ENCODE results near the gene VPS18.
"Not testable (repeated sequence)": the region's sequence is repeated elsewhere in the genome, so short reads cannot be mapped to it uniquely, and the experiment has no call there.

Gene VPS18, protein sequence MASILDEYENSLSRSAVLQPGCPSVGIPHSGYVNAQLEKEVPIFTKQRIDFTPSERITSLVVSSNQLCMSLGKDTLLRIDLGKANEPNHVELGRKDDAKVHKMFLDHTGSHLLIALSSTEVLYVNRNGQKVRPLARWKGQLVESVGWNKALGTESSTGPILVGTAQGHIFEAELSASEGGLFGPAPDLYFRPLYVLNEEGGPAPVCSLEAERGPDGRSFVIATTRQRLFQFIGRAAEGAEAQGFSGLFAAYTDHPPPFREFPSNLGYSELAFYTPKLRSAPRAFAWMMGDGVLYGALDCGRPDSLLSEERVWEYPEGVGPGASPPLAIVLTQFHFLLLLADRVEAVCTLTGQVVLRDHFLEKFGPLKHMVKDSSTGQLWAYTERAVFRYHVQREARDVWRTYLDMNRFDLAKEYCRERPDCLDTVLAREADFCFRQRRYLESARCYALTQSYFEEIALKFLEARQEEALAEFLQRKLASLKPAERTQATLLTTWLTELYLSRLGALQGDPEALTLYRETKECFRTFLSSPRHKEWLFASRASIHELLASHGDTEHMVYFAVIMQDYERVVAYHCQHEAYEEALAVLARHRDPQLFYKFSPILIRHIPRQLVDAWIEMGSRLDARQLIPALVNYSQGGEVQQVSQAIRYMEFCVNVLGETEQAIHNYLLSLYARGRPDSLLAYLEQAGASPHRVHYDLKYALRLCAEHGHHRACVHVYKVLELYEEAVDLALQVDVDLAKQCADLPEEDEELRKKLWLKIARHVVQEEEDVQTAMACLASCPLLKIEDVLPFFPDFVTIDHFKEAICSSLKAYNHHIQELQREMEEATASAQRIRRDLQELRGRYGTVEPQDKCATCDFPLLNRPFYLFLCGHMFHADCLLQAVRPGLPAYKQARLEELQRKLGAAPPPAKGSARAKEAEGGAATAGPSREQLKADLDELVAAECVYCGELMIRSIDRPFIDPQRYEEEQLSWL

DNA sequence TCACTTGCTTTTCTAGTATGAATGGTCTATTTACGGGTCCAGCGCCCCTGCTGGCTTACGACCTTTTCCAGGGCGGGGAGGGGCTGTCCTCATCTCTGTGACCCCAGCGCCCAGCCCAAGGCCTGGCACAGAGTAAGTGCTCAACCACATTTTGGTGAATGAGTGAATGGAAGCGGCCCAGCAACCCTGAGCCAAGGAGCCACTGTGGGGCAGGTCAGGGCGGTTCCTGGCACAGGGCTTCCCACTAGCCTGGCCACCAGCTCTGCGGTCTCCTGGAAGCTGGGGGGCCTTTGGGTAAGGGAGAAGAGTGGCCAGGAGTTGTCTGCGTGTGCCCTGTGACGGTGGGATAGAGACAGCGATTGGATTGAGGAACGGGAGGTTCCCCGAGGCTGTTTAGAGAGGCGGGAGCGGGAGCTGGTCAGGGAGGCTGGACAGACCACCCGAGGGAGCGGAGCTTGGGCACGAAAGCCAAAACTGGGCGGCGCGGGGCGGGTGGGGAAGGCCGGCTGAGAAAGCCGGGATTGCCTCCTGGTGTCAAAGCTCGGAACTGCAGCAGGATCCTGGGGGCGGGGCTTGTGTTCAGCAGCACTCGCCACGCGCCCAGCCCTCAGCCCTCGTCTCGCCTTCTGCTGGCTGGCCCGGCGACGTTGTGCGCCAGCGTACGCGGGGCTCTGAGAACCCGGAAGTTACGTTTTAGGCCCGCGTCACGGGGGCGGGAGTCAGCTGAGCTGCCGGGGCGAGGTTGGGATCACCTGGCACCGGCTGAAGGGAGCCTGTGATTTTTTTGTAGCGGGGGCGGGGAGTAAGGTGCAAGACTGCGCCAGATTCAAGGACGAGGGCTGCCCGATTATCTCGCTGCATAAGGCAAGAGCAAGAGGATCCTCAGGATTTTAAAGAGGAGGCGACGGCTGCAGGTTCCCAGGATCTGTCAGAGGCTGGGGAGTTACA lies at the start of gene VPS18:
Gene VPS18, plus strand, starts transcription at position 718 of the 948 bp plus-strand sequence. CDS start 319 bp downstream, outside the sequence.
- DNase-seq (ENCODE audit: low read depth in 2 of 2): peak; percentile 97 to 98

DNA sequence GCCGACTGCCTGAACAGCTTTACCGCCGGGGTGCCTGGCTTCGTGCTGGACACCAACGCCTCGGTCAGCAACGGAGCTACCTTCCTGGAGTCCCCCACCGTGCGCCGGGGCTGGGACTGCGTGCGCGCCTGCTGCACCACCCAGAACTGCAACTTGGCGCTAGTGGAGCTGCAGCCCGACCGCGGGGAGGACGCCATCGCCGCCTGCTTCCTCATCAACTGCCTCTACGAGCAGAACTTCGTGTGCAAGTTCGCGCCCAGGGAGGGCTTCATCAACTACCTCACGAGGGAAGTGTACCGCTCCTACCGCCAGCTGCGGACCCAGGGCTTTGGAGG lies 49.6 kb upstream of the VPS18 start:
- DNase-seq (ENCODE audit: low read depth in 2 of 2): no peak

DNA sequence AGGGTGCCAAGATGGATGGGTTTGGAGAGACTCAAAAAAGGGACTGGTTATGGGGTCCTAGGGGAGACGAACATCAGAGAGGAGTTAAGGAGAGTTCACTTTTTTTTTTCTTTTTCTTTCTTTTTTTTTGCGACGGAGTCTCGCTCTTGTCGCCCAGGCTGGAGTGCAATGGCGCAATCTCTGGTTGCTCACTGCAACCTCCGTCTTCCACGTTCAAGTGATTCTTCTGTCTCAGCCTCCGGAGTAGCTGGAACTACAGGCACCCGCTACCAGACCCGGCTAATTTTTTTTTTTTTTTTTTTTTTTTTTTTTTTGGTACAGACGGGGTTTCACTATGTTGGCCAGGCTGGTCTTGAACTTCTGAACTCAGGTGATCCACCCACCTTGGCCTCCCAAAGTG lies 49.2 kb upstream of the VPS18 start:
- DNase-seq (ENCODE audit: low read depth in 2 of 2): no peak

DNA sequence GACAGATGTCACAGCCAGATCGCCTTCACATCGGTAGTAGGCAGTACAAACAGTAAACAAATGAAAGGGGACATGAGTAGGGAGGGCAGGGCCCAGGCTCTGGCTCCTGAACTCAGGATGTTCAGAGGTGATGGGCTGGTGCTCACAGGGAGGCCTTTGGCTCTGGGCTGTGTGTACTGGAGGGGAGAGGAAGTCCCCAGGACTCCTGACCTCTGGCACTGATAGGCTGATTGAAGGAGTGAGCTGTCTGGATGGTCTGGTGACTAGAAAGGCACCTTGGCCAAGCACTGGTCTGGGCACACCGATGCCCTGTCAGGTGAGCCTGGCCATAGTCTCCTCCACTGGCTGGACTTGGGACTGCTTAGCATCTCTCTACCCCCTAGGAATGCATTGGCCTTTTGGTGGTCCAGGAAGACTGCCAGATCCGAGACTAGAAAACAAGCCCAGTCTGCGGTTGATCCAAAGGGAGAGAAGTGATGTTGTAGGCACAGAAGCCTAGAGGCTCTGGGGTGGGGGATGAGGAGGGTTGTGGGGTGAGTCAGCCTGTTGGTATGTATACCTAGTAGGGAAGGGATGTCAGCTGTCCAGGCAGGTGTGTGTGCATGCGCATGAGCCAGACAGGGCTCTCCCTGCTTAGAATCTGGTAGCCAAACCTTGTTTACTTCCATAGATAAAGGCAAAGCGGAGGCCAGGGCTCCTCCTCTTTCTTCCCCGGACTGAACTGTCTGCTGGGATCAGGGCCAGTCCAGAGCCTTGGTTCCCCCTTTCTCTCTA lies 48.6 kb upstream of the VPS18 start:
- no peak for DNase-seq (ENCODE audit: low read depth in 2 of 2)

DNA sequence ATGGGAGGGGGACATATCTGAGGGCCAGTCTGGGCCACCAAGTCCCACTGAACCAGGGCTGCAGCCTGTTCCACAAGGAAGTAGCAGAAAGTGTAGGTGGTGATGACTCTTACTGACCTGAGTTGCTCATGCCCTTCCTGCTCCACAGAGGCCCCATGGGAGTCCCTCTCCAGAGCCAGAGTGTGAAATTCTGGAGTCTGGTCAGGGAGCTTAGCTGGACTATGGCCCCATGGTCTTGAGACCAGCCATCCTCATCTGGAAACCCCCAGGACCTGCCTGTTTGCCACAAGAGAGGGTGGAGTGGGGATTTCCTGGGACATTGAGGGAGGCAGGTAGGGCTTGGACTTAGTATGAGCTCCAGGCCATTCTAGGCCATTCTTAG lies 47.4 kb upstream of the VPS18 start:
- no peak for DNase-seq (ENCODE audit: low read depth in 2 of 2)

DNA sequence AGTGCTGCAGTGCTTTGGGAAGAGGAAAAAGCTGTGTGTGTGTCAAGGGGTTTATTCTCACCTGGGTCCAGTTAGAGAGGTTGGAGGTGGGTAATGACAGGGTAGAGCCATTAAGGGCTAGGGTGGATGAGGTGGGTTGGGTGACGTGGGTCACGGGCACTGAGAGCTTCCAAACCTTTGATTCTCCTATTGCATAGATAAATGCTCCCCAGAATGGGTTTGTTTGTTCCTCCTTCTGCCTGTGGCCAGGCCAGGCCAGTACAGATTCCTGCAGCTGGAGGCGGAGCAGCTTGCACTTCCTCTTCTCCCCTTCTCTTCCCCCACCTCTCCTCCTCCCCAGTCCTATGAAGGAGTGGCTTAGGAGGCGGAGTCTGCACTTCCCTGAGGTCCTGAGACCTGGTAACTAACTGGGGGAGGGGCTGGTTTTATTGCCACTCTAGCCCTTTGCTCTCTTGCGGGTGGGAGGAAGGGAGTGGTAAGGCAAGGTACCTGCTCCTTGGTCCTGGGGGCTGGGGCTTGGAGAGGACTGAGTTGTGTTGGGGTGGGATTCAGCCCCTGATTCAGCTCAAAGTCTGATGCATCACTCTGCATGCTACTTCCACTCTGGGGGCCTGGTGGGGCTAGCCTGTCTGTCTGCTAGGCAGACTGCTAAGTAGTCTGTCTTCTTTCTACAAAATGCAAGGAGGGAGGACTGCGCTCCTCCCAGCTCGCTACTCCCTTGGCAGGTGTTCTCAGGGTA lies 46.9 kb upstream of the VPS18 start:
- DNase-seq (ENCODE audit: low read depth in 2 of 2): no peak

DNA sequence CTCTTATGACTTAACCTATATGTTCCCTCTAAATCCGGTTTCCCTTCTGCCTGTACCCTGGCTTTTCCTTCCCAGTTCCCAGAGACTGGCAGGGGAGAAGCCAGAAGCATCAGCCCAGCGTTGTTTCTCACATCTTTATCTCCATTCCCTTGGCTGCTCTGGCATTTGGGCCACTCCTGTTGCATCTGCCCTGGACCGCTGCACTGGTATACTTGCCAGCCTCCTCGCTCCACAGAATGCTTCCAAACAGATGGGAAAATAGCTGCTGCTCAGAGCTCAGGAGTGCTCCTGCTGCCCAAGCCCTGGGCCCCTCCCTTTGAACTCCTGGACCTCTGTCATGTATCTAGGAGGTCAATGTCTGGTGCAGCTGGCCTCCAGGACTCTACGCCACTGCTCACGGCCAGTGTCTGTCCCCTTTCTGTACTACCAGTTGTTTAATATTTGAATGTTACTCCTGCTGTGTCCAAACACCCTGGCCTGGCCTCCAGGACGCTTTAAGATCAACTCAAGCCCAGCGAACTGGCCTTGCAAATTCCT lies 43.6 kb upstream of the VPS18 start:
- no peak for DNase-seq (ENCODE audit: low read depth in 2 of 2)

DNA sequence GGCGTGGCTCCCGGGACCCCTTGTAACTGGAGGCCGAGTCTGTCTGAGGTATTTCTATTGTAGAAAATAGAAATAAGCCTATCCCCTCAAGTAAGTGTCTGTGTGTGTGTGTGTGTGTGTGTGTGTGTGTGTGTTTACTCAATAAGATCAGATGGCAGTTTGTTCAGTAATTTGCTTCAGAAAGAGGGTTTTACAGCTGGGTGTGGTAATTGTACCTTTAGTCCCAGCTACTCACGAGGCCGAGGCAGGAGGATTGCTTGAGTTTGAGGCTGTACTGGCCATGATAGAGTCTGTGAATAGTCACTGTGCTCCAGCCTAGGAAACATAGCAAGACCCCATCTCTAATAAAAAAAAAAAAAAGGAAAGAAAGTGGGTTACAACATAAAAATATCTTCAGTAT lies 41.7 kb upstream of the VPS18 start:
- no peak for DNase-seq (ENCODE audit: low read depth in 2 of 2)

DNA sequence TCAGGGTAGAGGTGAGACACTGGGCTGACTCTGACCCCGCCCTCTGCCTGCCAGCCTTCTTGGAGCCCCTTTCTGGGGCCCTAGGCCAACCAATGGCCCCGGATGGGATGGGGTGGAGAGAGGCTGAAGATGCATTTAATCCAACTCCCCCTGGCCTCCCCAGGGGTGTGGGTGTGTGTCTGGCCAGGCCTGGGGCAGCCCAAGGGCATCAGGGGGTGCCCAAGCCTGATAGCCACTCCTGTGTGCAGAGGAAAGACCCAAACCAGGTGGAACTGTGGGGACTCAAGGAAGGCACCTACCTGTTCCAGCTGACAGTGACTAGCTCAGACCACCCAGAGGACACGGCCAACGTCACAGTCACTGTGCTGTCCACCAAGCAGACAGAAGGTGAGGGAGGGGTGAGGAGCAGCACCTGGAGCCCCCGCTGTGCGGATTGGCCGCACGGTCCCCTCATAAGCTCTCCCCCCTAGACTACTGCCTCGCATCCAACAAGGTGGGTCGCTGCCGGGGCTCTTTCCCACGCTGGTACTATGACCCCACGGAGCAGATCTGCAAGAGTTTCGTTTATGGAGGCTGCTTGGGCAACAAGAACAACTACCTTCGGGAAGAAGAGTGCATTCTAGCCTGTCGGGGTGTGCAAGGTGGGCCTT lies 40.9 kb upstream of the VPS18 start:
- no peak for DNase-seq (ENCODE audit: low read depth in 2 of 2)

DNA sequence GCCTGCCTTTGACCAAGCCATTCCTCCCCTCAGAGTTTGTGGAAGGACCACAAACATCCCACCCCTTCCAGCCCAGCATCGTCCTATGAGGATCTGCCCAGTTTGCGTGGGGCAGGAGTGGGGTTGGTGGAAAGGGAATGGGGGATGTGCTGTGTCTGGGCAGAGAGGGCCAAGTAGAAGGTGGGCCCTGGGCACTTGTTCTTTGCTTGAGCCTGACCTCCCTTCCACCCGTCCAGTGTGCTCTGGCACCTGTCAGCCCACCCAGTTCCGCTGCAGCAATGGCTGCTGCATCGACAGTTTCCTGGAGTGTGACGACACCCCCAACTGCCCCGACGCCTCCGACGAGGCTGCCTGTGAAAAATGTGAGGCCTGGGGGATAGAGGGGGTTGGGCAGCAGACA lies 40.1 kb upstream of the VPS18 start:
- no peak for DNase-seq (ENCODE audit: low read depth in 2 of 2)

DNA sequence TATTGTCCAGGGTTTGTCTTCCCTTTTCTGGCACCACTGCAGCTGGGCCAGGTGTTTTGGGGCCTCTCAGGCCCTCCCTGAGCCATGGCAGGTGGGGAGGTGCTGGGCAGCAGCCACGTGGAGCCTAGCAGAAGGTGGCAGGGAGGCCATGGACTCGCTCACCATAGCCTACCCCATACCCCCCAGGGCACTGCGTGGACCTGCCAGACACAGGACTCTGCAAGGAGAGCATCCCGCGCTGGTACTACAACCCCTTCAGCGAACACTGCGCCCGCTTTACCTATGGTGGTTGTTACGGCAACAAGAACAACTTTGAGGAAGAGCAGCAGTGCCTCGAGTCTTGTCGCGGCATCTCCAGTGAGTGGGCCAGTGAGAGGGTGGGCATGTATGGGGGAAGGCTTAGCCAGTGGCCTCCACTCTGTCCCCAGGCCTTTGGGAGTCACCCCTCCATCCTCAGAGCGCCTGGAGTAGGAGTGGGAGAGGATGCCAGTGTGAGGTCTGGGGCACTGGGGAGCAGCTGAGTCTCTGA lies 38.5 kb upstream of the VPS18 start:
- no peak for DNase-seq (ENCODE audit: low read depth in 2 of 2)

DNA sequence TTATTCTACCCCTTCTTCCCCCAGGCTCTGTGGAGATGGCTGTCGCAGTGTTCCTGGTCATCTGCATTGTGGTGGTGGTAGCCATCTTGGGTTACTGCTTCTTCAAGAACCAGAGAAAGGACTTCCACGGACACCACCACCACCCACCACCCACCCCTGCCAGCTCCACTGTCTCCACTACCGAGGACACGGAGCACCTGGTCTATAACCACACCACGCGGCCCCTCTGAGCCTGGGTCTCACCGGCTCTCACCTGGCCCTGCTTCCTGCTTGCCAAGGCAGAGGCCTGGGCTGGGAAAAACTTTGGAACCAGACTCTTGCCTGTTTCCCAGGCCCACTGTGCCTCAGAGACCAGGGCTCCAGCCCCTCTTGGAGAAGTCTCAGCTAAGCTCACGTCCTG lies 37.5 kb upstream of the VPS18 start:
- no peak for DNase-seq (ENCODE audit: low read depth in 2 of 2)

DNA sequence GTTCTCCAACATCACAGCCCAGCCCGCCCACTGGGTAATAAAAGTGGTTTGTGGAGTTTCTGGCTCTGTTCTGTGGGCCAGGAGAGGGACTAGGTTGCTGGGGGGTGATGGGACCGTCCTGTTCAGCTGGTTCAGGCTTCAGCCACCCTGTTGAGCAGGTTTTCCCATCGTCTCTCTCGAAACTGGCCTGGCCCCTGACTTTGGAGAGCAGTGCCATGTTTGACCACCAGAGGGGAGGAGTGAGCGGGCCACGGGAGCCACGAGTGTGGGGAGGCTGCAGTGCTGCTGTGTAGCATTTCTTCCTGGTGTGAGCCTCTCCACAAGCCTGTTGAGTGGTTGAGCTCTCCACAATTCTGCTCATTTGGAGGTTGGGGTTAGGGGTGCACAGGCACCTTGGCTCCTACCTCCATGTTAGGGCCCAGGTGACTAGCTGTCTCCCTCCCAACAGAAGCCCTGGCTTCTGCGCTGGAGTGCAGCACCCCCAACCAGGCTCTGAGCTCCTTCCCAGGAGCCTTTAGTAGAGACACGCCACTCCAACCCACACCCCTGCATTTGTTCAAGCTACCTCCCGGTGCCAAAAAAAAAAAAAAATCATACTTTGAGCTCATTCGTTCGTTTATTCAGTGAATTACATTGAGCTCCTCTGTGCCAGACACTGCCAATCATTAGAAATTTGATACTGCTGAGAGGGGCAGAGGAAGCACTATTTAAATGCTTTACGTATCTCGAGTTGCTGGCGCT lies 36.5 kb upstream of the VPS18 start:
- DNase-seq (ENCODE audit: low read depth in 2 of 2): peak; percentile 43 to 63

DNA sequence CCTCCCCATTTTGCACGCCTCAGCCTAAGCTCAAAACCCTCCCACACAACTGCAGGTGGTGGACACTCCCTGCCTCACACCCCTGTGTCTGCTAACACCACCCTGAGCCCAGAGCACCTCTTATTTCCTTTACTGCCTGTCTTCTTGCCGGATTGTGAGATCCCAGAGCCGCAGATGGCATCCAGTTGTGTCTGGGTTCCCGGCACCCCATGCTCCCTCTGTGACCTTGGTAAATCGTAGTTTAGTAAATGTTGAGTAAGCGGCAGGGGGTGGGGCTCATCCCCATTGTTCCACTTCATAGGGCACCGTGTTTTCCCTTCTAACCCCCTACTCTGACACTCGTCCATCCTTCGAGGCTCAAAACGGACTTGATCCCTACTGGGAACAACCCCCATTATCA lies 35.5 kb upstream of the VPS18 start:
- DNase-seq (ENCODE audit: low read depth in 2 of 2): no peak

DNA sequence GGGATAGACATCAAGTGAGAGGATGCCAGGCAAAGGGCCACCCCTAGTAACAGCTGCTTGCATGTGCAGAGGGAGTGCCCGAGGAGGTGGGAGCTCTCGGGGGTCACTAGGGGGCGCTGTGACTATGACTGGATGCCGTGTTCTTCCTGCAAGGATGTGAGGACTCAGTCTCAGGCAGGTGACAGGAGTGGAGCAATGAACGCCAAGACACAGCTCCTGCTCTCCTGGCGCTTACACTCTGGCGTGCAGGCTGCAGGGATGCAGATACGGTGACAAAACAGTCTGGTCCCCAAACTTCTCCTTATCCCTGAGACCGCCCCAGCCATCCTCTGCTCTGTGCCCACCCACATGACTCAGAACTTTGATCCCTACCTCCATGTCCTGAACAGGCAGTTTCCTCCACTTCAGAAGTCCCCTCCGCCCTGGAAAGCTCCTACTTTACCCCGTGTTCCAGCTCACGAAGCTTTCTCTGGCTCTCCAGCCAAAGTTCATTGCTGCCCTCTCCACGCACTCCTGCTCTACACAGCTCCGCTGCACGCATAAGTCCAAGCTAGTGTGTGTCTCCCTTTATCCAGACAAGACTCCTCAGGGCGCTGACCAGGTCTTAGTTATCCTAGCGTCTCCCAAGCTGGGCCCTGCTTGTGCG lies 34.9 kb upstream of the VPS18 start:
- peak; percentile 51 to 59 for DNase-seq (ENCODE audit: low read depth in 2 of 2)

DNA sequence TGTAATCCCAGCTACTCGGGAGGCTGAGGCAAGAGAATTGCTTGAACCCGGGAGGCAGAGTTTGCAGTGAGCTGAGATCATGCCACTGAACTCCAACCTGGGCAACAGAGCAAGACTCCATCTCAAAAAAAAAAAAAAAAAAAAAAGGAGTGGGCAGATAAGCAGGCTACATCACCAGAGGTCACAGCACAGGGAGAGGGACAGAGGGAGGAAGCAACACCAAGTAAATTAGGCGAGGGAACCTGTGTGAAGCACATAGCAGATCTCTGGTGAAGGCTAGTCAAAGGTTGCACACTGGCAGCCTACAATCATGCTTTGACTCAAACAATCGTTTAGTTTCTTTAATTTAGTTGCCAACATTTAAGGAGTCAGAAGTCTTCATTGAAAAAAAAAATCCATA lies 33.1 kb upstream of the VPS18 start:
- not testable (repeated sequence) for DNase-seq (ENCODE audit: low read depth in 2 of 2)

DNA sequence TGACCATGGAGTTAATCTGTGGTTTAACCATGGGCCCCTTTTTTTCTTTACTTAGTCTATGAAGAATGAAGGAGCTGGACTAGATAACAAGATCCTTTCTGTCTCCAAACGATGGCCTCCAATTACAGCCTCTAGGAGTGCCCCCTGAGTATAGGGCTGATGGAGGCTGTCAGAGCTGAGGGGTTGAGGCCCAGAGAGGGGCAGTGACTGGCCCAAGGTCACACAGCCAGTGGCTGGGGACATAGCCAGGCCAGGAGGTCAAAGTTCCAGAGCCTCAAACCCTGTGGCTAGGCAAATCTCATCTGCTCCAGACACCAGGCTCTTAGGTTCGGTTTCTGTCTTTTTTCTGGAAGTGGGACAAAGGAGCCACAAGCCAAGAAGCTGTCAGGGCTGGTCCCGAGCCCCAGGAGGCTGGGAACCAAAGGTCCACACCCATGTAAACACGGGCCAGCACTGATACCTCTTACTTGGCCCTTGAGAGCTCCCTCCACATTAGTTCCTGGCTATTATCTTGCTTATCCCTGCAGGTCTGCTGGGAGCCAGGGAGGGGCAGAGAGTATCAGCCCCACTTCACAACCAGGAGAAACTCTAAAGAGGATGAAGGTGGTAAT lies 30.5 kb upstream of the VPS18 start:
- DNase-seq (ENCODE audit: low read depth in 2 of 2): no peak

DNA sequence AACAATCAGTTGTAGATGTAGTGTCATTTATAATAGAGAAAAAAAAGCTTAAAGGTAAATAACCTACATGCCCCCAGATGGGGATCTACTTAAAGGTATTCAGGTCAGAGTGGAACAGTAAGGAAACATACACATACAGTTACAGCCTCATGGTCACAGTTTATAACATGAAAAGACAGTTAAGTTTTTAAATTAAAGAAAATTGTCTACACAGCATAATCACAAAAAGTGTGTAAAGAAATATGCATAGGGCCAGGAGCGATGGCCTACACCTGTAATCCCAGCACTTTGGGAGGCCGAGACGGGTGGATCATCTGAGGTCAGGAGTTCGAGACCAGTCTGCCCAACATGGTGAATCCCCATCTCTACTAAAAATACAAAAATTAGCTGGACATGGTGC lies 27.1 kb upstream of the VPS18 start:
- DNase-seq (ENCODE audit: low read depth in 2 of 2): no peak

Data from activated CD8-positive, alpha-beta memory T cell treated with anti-CD3 and anti-CD28 coated beads for 4 hours (primary cell).